Loucy (cell line): ENCODE measurements around the gene SUPT4H1.

ENCODE experiments used
- H2AFZ ChIP-seq: fragments of 200-600 bp; sonication (generic); 2 replicates; pipeline ENCODE4 v1.6.0; 2016; ENCODE audit warnings: antibody characterized with exemption, mild to moderate bottlenecking, low read length, moderate library complexity
- H3F3A ChIP-seq: fragments of 200-600 bp; 2 replicates; pipeline ENCODE4 v1.6.0; 2016; ENCODE audit warnings: antibody characterized with exemption, low read depth, mild to moderate bottlenecking
- H3K27me3 ChIP-seq: fragments of 200-600 bp; sonication (generic); 2 replicates; pipeline ENCODE4 v1.6.1; 2014; ENCODE audit warnings: low read length, mild to moderate bottlenecking; ENCODE audit not compliant: insufficient read depth, poor library complexity, severe bottlenecking
- H3K36me3 ChIP-seq: fragments of 200-600 bp; sonication (generic); 2 replicates; pipeline ENCODE4 v1.6.1; 2016; ENCODE audit warnings: low read length; ENCODE audit not compliant: insufficient read depth
- H3K4me1 ChIP-seq: fragments of 200-600 bp; sonication (generic); 2 replicates; pipeline ENCODE4 v1.5.1; 2014; ENCODE audit warnings: low read length, mild to moderate bottlenecking; ENCODE audit not compliant: insufficient read depth, poor library complexity, severe bottlenecking
- H3K4me2 ChIP-seq: fragments of 200-600 bp; sonication (generic); 2 replicates; pipeline ENCODE4 v1.6.0; 2014; ENCODE audit warnings: antibody characterized with exemption, low read length, low read depth, mild to moderate bottlenecking; ENCODE audit not compliant: poor library complexity, severe bottlenecking
- H3K4me3 ChIP-seq: fragments of 200-600 bp; sonication (generic); 2 replicates; pipeline ENCODE4 v1.5.1; 2014; ENCODE audit warnings: low read length, mild to moderate bottlenecking, mixed read lengths; ENCODE audit not compliant: poor library complexity, severe bottlenecking
- H3K79me2 ChIP-seq: fragments of 200-600 bp; sonication (generic); 2 replicates; pipeline ENCODE4 v1.6.1; 2014; ENCODE audit warnings: low read length; ENCODE audit not compliant: insufficient read depth
- H3K9ac ChIP-seq: fragments of 200-600 bp; sonication (generic); 2 replicates; pipeline ENCODE4 v1.6.0; 2014; ENCODE audit warnings: mild to moderate bottlenecking, low read depth, low read length, moderate library complexity; ENCODE audit not compliant: poor library complexity, severe bottlenecking
- H3K9me2 ChIP-seq: fragments of 200-600 bp; sonication (generic); replicated peaks from 2 replicates; pipeline ENCODE4 v1.6.1; 2016; ENCODE audit warnings: low read depth, low read length, mixed read lengths
- H3K9me3 ChIP-seq: fragments of 200-600 bp; sonication (generic); 2 replicates; pipeline ENCODE4 v1.6.1; 2014; ENCODE audit warnings: mild to moderate bottlenecking, antibody characterized with exemption, low read length, low read depth; ENCODE audit not compliant: insufficient read depth
- H4K20me1 ChIP-seq: fragments of 200-600 bp; sonication (generic); 2 replicates; pipeline ENCODE4 v1.6.0; 2014; ENCODE audit warnings: antibody characterized with exemption, low read length, mild to moderate bottlenecking; ENCODE audit not compliant: insufficient read depth, poor library complexity, severe bottlenecking
- EZH2phosphoT487 ChIP-seq: fragments of 200-600 bp; IDR thresholded peaks from 2 replicates; pipeline ENCODE4 v1.6.1; 2018; ENCODE audit warnings: antibody characterized with exemption, mild to moderate bottlenecking, moderate library complexity, borderline replicate concordance
- TF ChIP-seq, protein P1 (sequence below): fragments of 200-600 bp; sonication (generic); conservative IDR thresholded peaks from 2 replicates; pipeline ENCODE4 v1.5.1; 2014; ENCODE audit warnings: mild to moderate bottlenecking, antibody characterized with exemption, low read length

SUPT4H1 gene

GRCh38 chr17:58310511-58311428, 41.2 kb downstream of the SUPT4H1 start:
- H3K27me3 ChIP-seq = no peaks in the 10 kb centered on the region
- H3K36me3 ChIP-seq = peaks cover 47% of the 10 kb centered on the region; the same call in 1 of the 2 replicates

GRCh38 chr17:58309918-58310259, 42.1 kb downstream of the SUPT4H1 start:
- Histone ChIP-seq H3K4me3 (no peak overlapping the region), H3K9me3 (no peaks in the 10 kb centered on the region), H3K4me2 (no peak overlapping the region), H3K36me3 (peaks cover 42% of the 10 kb centered on the region; the same call in 1 of the 2 replicates), H3K27me3 (no peaks in the 10 kb centered on the region), H3K9ac (no peak overlapping the region), H3K4me1 (no peaks in the 10 kb centered on the region), H2AFZ (no peak overlapping the region), H4K20me1 (no peaks in the 10 kb centered on the region), H3K9me2 (no peaks in the 10 kb centered on the region), H3K79me2 (no peaks in the 10 kb centered on the region), H3F3A (no peaks in the 10 kb centered on the region)
- TF ChIP-seq EZH2phosphoT487 = no peak
- TF ChIP-seq, protein P1, sequence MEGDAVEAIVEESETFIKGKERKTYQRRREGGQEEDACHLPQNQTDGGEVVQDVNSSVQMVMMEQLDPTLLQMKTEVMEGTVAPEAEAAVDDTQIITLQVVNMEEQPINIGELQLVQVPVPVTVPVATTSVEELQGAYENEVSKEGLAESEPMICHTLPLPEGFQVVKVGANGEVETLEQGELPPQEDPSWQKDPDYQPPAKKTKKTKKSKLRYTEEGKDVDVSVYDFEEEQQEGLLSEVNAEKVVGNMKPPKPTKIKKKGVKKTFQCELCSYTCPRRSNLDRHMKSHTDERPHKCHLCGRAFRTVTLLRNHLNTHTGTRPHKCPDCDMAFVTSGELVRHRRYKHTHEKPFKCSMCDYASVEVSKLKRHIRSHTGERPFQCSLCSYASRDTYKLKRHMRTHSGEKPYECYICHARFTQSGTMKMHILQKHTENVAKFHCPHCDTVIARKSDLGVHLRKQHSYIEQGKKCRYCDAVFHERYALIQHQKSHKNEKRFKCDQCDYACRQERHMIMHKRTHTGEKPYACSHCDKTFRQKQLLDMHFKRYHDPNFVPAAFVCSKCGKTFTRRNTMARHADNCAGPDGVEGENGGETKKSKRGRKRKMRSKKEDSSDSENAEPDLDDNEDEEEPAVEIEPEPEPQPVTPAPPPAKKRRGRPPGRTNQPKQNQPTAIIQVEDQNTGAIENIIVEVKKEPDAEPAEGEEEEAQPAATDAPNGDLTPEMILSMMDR = no peak

More at GRCh38 chr17:58310511-58311428, 41.2 kb downstream of the SUPT4H1 start:
- Histone ChIP-seq H3K9me3 (no peaks in the 10 kb centered on the region), H3K79me2 (no peaks in the 10 kb centered on the region), H3K9ac (no peak overlapping the region), H3F3A (no peaks in the 10 kb centered on the region), H3K9me2 (no peaks in the 10 kb centered on the region), H4K20me1 (no peaks in the 10 kb centered on the region), H2AFZ (no peak overlapping the region), H3K4me3 (no peak overlapping the region), H3K4me1 (no peaks in the 10 kb centered on the region), H3K4me2 (no peak overlapping the region)
- TF ChIP-seq, protein P1 = no peak
- no peak for TF ChIP-seq EZH2phosphoT487

DNA sequence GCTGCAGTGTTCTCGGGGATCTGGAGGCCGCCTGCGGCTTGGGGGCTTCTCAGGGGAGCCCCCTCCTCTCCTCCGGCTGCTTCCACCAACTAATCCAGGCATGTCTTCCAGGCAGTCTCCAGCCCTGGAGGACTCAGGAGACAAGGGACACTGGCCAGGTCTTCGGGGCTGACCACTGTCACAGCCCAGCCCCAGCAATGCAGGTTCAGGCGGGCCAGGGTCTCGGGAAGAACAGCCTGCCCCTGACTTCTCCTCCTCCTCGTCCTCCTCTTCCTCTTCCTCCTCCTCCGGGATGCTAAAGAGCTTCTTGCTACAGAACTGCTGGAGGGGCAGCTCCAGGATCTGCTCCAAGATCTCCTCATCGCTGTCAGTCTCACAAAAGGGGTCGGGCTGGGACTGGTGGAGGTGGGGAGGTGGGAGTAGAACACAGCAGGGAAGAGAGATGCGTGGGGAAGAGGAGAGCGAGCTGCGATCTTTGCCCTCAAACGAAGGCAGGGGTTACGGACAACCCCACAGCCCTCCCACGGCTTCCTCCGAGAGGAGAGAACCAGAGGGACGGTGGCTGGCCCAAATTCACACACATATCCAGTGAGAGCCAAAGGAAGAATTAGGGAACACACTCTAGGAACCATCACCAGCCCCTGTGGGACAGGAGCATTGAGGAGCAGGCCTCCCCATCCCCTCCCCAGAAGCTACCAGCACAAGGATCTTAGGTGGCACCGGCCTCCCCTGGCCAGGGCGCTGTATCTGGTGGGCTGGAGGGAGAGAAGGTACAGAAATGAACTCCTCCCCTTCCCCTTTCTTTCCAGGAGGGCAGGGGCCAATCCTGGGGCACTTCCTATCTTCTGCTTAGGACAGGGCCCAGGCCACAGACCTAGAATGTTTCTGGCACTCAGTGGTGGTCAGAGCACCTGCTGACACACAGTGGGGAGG, 42.8 kb downstream of the SUPT4H1 start:
- Histone ChIP-seq H2AFZ (no peak overlapping the region), H3K9ac (no peak overlapping the region), H3K4me1 (no peaks in the 10 kb centered on the region), H3K9me2 (no peaks in the 10 kb centered on the region), H3K9me3 (no peaks in the 10 kb centered on the region), H3K4me3 (no peak overlapping the region), H3K36me3 (peaks cover 37% of the 10 kb centered on the region; the same call in 1 of the 2 replicates), H3K4me2 (no peak overlapping the region), H3K27me3 (no peaks in the 10 kb centered on the region), H4K20me1 (no peaks in the 10 kb centered on the region), H3F3A (no peaks in the 10 kb centered on the region), H3K79me2 (no peaks in the 10 kb centered on the region)
- TF ChIP-seq, protein P1 = no peak
- no peak for TF ChIP-seq EZH2phosphoT487
